GM15510 (cell line): Measurements from ENCODE around the gene ARMC5.
A peak's percentile ranks its signal among the peaks of the same experiment; 100 is the strongest.

Source experiments
- POLR2A ChIP-seq: IDR thresholded peaks from 3 replicates; pipeline ENCODE4 v1.6.1; 2011; ENCODE audit warnings: borderline replicate concordance; ENCODE audit not compliant: insufficient read length; ENCODE audit errors: extremely low read depth

ARMC5 gene

GRCh38 chr16:31480851-31481536, 21.7 kb downstream of the ARMC5 start:
- TF ChIP-seq POLR2A, result no peak

GRCh38 chr16:31483081-31483480, 23.8 kb downstream of the ARMC5 start, which contains the start of gene SLC5A2:
Gene SLC5A2, plus strand, starts transcription at chr16:31483123. Its CDS starts 14 bp downstream, at chr16:31483137.
- TF ChIP-seq POLR2A, result no peak

DNA sequence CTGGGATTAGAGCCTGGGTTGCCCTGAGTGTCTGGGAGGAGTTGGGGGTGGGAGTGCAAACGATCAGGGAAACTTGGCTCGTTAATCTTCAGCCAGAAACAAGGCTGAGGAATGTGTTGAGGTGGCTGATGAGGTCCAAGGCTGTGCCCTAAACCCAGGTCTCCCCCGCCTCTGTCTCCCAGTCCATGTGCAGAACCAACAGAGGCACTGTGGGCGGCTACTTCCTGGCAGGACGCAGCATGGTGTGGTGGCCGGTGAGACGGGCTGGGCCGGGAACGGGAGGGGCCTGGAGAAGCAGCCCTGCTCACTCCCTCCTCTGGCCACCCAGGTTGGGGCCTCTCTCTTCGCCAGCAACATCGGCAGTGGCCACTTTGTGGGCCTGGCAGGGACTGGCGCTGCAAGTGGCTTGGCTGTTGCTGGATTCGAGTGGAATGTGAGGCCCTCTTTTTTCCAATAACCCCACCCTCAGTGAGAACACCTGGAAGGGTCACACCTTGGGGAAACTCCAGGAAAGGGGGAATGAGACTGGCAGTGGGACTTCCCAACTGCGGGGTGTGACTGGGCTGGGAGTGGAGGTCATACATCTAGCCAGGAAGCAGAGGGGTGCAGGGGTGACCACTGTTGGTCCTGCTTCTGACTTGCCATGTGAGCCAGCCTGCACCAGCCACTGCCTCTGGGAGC, 25.3 kb downstream of the ARMC5 start:
- TF ChIP-seq POLR2A, result no peak

- TF ChIP-seq POLR2A, result no peak
These were observed 26.3 kb downstream of the ARMC5 start for GRCh38 chr16:31485571-31485970.

DNA sequence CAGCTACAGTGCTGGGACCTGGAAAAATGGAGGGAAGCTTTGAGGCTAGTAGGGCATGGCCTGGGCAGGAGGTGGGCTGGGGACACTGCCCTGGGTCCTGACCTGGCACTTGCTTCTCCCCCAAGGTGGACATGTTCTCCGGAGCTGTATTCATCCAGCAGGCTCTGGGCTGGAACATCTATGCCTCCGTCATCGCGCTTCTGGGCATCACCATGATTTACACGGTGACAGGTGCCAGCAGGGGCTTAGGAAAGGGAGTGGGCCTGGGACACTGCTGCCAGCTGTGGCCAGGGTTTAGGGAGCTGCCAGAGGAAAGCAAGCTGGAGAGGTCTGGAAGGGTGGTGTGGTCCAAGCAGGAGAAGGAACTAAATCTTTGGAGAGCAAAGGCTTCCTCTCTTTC, 26.7 kb downstream of the ARMC5 start:
- no peak for TF ChIP-seq POLR2A

DNA sequence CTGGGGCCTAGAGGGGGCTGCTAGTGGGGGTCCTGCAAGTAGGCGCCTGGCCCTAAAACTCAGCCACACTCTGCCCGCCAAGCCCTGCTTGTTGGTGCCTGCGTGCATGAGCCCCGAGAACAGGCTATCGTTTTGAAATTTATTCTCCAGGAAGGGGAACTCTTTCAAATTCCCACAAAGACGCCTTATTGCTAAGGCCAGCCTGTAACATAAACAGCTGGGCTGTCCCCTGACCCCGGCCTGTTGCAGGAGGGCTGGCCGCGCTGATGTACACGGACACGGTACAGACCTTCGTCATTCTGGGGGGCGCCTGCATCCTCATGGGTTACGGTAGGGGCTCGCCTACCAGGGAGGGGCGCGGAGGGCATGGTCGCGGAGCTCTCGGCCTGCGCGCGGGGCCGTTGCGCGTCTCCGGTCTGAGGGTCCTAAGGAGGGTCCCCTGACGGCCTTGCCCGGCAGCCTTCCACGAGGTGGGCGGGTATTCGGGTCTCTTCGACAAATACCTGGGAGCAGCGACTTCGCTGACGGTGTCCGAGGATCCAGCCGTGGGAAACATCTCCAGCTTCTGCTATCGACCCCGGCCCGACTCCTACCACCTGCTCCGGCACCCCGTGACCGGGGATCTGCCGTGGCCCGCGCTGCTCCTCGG, 27.9 kb downstream of the ARMC5 start:
- no peak for TF ChIP-seq POLR2A

GRCh38 chr16:31487720-31488467, 28.6 kb downstream of the ARMC5 start:
- TF ChIP-seq POLR2A, result peak; percentile 15

- TF ChIP-seq POLR2A, result no peak
These were observed 29.4 kb downstream of the ARMC5 start for GRCh38 chr16:31488468-31489297.

DNA sequence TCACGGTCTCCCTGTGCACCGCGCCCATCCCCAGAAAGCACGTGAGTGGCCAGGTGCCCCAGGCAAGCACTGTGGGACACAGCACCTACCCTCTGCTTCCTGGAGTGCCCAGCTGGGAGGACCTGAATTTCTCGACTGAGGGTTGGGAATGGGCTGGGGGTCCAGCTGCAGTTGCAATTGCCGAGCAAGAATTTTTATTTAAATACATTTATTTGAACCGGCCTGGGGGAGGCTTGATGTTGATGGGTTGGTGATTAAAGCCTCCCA, 29.9 kb downstream of the ARMC5 start:
- no peak for TF ChIP-seq POLR2A

DNA sequence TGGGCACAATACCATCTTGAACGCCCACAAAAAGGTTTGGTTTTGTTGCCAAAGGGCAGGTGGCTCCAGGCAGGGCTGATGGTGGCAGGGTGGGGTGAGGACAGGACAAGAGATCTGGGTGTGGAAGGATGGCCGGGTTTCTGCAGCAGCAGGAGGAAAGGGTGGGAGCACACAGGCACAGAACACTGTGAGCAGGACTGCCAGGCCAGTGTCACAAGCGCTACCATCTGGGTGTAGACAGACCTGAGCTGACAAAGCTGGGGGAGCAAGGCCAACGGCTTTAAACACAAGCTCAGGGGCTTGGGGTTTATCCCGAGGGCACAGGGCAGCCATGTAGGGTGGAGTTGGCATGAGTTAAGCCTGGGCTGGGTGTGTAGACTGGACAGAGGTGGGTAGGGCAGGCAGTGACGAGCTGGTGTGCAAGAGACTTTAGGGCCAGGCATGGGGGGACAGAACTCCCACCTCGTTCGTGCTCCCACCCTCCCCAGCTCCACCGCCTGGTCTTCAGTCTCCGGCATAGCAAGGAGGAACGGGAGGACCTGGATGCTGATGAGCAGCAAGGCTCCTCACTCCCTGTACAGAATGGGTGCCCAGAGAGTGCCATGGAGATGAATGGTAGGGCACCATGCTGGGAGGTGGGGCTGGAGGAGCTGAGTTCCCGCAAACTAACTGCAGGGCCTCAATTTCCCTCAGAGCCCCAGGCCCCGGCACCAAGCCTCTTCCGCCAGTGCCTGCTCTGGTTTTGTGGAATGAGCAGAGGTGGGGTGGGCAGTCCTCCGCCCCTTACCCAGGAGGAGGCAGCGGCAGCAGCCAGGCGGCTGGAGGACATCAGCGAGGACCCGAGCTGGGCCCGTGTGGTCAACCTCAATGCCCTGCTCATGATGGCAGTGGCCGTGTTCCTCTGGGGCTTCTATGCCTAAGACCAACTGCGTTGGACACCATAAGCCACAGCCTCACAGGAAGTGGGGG, 30.6 kb downstream of the ARMC5 start:
- TF ChIP-seq POLR2A, result no peak

GRCh38 chr16:31491778-31492418, 32.6 kb downstream of the ARMC5 start:
- no peak for TF ChIP-seq POLR2A

GRCh38 chr16:31493506-31494125, 34.3 kb downstream of the ARMC5 start:
- TF ChIP-seq POLR2A, result no peak
